HG03378 (cell line): Measurements from ENCODE around the gene DAZAP2.

Source experiments
- ATAC-seq: cut with Tn5 transposase; IDR thresholded peaks from one replicate; pipeline ENCODE4 v1.9.1; 2021; ENCODE audit warnings: mild to moderate bottlenecking, moderate library complexity; ENCODE audit not compliant: unreplicated experiment

DAZAP2 gene

GRCh38 chr12:51238510-51239334, at the start of gene DAZAP2:
TSS of gene DAZAP2 (plus strand) at chr12:51238826. CDS start at chr12:51238908, 82 bp downstream.
- peak; percentile 66 for ATAC-seq

GRCh38 chr12:51189790-51190355, 48.8 kb upstream of the DAZAP2 start:
- ATAC-seq: no peak

- ATAC-seq: no peak
These were observed 47.8 kb upstream of the DAZAP2 start for GRCh38 chr12:51190820-51191219.

GRCh38 chr12:51191516-51192283, 46.9 kb upstream of the DAZAP2 start:
- no peak for ATAC-seq

GRCh38 chr12:51192284-51192671, 46.3 kb upstream of the DAZAP2 start:
- ATAC-seq: no peak

GRCh38 chr12:51195841-51196240, 42.8 kb upstream of the DAZAP2 start:
- no peak for ATAC-seq

- no peak for ATAC-seq
These were observed 42.1 kb upstream of the DAZAP2 start for GRCh38 chr12:51196547-51196946.

GRCh38 chr12:51197736-51198567, 40.7 kb upstream of the DAZAP2 start:
- no peak for ATAC-seq

GRCh38 chr12:51198568-51199365, 39.9 kb upstream of the DAZAP2 start:
- ATAC-seq: no peak

GRCh38 chr12:51199366-51199945, 39.2 kb upstream of the DAZAP2 start:
- no peak for ATAC-seq

GRCh38 chr12:51200156-51200555, 38.5 kb upstream of the DAZAP2 start:
- no peak for ATAC-seq

- no peak for ATAC-seq
These were observed 37.8 kb upstream of the DAZAP2 start for GRCh38 chr12:51200806-51201205.

- ATAC-seq: no peak
These were observed 35.9 kb upstream of the DAZAP2 start for GRCh38 chr12:51202718-51203117.

GRCh38 chr12:51205350-51205749, 33.3 kb upstream of the DAZAP2 start:
- ATAC-seq: no peak

GRCh38 chr12:51208016-51208660, 30.5 kb upstream of the DAZAP2 start:
- ATAC-seq: no peak

- ATAC-seq: no peak
These were observed 29.4 kb upstream of the DAZAP2 start for GRCh38 chr12:51209259-51209658.

- ATAC-seq: no peak
These were observed 27.8 kb upstream of the DAZAP2 start for GRCh38 chr12:51210690-51211395.

- no peak for ATAC-seq
These were observed 23.7 kb upstream of the DAZAP2 start for GRCh38 chr12:51214895-51215294.

GRCh38 chr12:51216642-51217041, 22.0 kb upstream of the DAZAP2 start:
- ATAC-seq: no peak
